LNCaP clone FGC (cell line): ENCODE measurements around the gene PCDHGB3.
A peak's percentile ranks its signal among the peaks of the same experiment; 100 is the strongest.
"Not testable (repeated sequence)": the region's sequence is repeated elsewhere in the genome, so short reads cannot be mapped to it uniquely, and the experiment has no call there.

Source experiments
- DNase-seq: peaks from one replicate; pipeline ENCODE4 v3.0.0-alpha.2; 2011; ENCODE audit warnings: low read depth
- H3K4me3 ChIP-seq: 2 replicates; pipeline ENCODE4 v1.5.1; 2011; ENCODE audit warnings: mild to moderate bottlenecking, low read depth, low read length, control low read depth
- TF ChIP-seq, protein P1 (sequence below): IDR thresholded peaks from 2 replicates; pipeline ENCODE4 v1.5.1; 2012; ENCODE audit warnings: mild to moderate bottlenecking; ENCODE audit not compliant: control insufficient read depth, insufficient read depth; ENCODE audit errors: extremely low read depth

The PCDHGB3 gene

DNA sequence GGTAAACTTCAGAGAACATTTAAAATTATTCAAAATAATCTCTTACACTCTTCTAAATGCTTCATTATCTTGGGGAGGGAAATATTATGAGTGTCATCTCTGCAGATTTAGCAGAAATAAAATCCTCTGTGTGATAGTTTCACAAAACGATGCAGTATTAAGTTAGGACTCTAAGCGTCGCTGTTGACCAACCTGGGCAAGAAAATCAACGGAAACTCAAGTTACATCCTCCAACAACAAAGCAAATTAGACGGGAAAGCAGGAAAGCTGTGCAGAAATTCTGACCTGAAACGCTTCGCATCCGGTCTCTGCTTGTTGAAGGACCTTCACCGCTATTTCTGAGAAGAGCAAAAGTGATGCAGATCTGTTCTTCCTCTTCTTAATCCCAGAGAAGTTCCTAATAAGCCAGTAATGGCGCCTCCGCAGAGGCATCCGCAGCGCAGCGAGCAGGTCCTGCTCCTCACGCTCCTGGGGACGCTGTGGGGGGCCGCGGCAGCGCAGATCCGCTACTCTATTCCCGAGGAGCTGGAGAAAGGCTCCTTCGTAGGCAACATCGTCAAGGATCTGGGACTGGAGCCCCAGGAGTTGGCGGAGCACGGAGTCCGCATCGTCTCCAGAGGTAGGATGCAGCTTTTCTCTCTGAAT is 3.8 kb downstream of the PCDHGB3 start, which contains the start of gene PCDHGA6:
Gene PCDHGA6 (plus strand): TSS at position 219 of the 645 bp plus-strand sequence. CDS start 193 bp downstream, at position 412.
- no peak for DNase-seq
- peak within 1 kb of the TSS; percentile 21; the same call in 1 of the 2 replicates for H3K4me3 ChIP-seq
- TF ChIP-seq, protein P1, sequence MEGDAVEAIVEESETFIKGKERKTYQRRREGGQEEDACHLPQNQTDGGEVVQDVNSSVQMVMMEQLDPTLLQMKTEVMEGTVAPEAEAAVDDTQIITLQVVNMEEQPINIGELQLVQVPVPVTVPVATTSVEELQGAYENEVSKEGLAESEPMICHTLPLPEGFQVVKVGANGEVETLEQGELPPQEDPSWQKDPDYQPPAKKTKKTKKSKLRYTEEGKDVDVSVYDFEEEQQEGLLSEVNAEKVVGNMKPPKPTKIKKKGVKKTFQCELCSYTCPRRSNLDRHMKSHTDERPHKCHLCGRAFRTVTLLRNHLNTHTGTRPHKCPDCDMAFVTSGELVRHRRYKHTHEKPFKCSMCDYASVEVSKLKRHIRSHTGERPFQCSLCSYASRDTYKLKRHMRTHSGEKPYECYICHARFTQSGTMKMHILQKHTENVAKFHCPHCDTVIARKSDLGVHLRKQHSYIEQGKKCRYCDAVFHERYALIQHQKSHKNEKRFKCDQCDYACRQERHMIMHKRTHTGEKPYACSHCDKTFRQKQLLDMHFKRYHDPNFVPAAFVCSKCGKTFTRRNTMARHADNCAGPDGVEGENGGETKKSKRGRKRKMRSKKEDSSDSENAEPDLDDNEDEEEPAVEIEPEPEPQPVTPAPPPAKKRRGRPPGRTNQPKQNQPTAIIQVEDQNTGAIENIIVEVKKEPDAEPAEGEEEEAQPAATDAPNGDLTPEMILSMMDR: peak; percentile 35

DNA sequence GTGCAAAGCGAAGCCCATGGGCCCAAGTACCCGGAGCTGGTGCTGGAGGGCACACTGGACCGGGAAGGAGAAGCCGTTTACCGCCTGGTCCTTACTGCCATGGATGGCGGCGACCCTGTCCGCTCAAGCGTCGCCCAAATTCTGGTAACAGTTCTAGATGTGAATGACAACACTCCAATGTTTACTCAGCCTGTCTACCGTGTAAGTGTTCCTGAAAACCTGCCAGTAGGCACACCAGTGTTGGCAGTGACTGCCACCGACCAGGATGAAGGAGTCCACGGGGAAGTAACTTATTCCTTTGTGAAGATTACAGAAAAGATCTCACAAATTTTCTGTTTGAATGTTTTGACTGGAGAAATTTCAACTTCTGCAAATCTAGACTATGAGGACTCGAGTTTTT is 4.6 kb downstream of the PCDHGB3 start:
- TF ChIP-seq, protein P1: no peak
- H3K4me3 ChIP-seq: no peak overlapping the region
- no peak for DNase-seq

DNA sequence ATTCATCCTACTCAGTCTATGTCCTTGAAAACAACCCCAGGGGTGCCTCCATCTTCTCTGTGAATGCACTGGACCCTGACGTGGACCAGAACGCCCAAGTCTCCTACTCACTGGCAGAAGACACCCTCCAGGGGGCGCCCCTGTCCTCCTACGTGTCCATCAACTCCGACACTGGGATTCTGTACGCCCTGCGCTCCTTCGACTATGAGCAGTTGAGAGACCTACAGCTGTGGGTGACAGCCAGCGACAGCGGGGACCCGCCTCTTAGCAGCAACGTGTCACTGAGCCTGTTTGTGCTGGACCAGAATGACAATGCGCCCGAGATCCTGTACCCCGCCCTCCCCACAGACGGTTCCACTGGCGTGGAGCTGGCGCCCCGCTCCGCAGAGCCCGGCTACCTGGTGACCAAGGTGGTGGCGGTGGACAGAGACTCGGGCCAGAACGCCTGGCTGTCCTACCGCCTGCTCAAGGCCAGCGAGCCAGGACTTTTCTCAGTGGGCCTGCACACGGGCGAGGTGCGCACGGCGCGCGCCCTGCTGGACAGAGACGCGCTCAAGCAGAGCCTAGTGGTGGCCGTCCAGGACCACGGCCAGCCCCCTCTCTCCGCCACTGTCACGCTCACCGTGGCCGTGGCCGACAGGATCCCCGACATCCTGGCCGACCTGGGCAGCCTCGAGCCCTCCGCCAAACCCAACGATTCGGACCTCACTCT is 5.6 kb downstream of the PCDHGB3 start:
- not testable (repeated sequence) for DNase-seq, H3K4me3 ChIP-seq

DNA sequence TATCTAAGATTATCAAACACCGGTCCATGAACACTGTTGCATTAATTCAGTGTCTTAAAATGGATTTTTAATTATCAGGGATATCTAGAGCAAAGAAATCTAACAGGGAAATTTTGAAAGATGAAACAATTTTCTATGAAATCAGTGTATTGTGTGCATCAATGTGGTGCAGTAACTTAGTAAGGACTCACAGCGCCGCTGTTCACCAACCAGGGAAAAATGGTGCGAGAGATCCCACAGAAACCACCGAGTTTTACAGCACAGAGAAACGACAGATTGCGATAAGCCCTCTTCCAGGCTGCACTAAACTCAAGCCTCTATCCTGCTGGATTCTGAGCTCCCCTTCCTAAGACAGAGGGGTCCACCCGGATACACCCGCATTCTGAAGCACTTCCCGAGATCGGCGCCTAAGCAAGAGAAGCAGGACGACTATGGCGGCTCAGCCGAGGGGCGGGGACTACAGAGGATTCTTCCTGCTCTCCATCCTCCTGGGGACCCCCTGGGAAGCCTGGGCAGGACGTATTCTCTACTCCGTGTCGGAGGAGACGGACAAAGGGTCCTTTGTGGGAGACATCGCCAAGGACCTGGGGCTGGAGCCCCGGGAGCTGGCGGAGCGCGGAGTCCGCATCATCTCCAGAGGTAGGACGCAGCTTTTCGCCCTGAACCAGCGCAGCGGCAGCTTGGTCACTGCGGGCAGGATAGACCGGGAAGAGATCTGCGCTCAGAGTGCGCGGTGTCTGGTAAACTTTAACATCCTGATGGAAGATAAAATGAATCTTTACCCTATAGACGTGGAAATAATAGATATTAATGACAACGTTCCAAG is 12.6 kb downstream of the PCDHGB3 start, which contains the start of gene PCDHGA7:
Gene PCDHGA7 (plus strand): TSS at position 274 of the 826 bp plus-strand sequence. CDS start 158 bp downstream, at position 432.
- peak within 1 kb of the TSS; percentile 65 for H3K4me3 ChIP-seq
- TF ChIP-seq, protein P1: peak; percentile 57
- no peak for DNase-seq

DNA sequence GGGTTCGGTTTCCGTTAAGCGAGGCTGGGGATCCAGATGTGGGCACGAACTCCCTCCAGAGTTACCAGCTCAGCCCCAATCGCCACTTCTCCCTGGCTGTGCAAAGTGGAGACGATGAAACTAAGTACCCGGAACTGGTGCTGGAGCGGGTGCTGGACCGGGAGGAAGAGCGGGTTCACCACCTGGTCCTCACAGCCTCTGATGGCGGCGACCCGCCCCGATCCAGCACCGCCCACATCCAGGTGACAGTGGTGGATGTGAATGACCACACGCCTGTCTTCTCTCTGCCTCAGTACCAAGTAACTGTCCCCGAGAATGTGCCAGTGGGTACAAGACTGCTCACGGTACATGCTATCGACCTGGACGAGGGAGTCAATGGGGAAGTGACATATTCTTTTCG is 13.3 kb downstream of the PCDHGB3 start:
- H3K4me3 ChIP-seq: peak overlapping the region; percentile 65
- TF ChIP-seq, protein P1: no peak
- no peak for DNase-seq

DNA sequence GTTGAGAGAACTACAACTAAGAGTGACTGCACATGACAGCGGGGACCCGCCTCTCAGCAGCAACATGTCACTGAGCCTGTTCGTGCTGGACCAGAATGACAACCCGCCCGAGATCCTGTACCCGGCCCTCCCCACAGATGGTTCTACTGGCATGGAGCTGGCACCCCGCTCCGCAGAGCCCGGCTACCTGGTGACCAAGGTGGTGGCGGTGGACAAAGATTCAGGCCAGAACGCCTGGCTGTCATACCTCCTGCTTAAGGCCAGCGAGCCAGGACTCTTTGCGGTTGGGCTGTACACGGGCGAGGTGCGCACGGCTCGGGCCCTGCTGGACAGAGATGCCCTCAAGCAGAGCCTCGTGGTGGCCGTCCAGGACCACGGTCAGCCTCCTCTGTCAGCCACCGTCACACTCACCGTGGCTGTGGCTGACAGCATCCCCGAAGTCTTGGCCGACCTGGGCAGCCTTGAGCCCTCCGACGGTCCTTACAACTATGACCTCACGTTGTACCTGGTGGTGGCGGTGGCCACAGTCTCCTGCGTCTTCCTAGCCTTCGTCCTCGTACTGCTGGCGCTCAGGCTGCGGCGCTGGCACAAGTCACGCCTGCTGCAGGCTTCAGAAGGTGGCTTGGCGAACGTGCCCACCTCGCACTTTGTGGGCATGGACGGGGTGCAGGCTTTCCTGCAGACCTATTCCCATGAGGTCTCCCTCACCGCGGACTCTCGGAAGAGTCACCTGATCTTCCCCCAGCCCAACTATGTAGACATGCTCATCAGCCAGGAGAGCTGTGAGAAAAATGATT is 14.6 kb downstream of the PCDHGB3 start:
- TF ChIP-seq, protein P1: no peak
- H3K4me3 ChIP-seq: no peak overlapping the region
- DNase-seq: no peak
